HG03103 (cell line): ENCODE results near the gene HIPK2.

ENCODE experiments used
- ATAC-seq: cut with Tn5 transposase; IDR thresholded peaks from one replicate; pipeline ENCODE4 v1.9.1; 2021; ENCODE audit warnings: low read depth; ENCODE audit not compliant: unreplicated experiment

HIPK2 gene

DNA sequence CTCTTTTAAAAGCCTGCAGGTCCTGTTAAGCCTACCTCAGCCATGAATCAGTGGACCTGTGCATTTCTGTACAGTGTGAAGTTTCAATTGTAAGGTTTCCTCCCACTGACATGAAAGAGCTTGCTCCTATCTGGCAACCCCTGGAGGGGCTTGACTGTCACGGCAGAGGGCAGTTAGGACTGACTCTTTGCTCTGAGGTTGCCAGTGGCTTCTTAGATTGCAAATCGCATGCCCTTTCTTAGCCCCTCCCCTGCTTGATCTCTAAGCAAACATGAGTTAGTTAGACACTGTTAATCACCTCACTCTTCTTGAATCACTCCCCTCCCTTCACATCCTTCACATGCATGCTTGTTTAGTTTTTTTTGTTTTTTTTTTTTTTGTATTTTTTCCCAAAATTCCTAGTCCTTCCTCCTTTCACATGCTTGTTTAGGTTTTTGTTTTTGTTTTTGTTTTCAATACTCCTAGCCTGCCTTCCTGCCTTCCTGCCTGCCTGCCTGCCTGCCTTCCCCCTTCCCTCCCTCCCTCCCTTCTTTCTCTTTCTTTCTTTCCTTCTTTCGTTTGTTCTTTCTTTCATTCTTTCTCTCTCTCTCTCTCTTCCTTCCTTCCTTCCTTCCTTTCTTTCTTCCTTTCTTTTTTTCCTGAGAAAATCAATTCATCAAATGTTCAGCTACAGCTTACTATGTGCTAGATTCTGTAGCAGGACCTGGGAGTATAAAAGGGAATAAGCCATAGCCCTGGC, 6.0 kb upstream of the HIPK2 start:
- no peak for ATAC-seq

DNA sequence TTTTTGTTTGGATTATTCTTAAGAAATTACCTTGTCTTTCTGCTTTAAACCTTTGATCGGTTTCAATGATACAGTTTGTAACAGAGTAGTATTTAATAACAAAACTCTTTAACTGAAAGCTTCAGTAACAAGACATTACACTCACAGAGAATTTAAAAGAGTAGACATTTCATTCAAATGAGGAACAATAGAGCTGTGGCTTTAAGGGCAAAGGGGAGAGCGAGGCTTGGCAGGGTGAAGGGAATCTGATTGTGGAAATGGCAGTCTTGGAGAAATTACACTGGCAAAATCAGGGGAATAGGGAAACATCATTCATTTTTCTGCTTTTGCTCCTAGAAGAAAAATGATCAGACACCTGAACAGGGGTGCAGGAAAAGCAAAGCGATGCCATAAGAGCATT, 5.1 kb upstream of the HIPK2 start:
- no peak for ATAC-seq

DNA sequence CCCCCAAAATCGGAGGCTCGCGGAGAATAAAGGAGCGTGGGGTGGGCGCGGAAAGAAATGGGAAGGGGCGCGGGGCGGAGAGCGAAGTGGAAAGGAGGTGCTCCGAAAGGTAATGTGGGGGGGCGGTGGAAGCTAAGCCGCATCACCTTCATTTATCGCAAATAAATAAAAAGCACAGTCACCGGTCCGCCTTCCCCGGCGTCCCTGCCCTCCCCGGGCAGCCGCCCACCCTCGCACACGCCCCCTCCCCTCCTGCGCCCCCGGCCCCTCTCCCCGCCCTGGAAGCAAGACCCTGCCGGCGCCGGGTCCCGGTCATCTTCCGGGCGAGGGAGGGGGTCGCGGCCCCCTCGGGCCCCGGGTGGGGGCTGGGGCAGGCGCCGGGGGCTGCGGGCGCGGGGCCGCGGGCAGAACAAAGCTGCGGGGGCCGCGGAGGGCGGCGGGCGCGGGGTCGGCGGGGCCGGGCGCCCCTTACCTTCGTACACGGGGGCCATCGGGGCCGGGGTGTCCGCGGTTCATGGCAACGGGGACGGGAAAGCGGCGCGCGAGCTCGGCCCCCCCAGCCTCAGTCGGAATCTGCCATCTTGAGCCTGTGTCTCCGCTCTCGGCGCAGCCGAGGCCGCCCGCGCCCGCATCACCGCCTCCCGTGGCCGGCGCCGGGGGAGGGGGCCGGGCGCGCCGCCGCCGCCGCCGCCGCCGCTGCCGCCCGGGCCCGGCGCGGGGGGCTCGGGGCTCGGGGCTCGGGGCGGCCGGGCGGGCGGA, 486 bp downstream of the HIPK2 start:
- ATAC-seq = peak; percentile 8

DNA sequence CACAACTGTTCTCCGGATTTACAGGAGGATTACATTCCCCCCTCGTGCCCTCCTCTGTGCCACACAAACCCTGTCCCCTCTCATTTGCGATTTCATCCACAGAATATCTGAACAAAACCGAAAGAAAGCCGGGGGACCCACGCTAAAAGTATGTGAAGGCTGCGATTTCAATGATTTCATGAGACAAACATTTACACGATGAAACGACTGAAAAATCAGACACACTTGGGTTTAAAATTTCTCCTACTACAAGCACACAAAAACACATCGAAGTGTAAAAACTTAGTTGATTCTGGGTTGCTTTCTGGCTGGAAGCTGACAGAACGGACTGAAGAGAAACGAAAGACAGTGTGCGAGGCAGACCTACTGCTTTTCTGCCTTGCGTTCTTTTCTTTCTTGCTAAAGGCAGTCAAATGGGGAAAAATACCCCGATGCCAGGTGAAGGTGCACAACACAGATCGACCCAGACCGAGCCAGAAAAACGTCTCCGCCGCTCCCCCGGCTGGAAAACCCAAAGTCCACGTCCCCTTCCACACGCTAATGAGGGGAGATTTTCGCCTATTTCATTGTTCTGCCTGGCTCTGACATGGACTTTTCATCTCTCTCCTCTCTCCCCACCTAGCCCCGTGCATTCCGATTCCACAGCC, 1.2 kb downstream of the HIPK2 start:
- no peak for ATAC-seq

DNA sequence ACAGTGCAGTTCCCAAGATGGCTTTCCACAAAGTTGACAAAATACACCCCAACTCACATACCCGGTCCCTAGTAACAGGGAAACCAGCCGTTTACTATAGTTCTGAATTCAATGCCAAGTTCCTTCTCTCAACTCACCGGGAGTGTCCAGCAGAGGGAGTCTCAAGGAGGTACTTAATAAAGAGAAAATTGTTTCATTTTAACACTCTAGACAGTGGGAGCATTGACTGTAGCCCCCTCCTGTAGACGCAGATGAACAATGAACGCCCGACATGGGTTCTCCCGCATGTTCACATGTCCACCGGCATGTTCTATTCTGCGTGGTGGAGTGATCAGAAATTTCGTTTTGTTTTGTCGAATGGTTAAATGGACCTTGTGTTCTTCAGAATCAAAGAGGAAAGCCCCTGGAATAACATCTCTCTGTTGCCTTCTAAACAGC, 1.9 kb downstream of the HIPK2 start:
- no peak for ATAC-seq

DNA sequence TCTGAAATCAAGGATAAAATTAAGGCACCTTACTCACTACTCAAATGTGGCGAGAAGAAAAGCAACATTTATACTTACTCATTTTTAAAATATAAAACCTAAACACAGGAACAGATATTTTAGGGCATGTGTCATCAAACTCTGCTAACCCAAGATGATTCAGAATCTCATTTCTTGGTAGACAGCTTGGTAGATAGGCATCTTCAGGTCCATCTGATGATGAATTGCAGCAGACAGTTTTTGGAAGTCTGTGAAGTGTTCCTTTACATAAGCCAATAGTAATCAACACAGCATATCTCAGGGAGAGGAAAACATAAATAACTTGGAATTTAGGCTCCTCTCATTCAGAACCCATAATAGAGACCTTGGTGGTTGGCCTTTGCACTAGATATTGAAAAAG, 3.4 kb downstream of the HIPK2 start:
- no peak for ATAC-seq

DNA sequence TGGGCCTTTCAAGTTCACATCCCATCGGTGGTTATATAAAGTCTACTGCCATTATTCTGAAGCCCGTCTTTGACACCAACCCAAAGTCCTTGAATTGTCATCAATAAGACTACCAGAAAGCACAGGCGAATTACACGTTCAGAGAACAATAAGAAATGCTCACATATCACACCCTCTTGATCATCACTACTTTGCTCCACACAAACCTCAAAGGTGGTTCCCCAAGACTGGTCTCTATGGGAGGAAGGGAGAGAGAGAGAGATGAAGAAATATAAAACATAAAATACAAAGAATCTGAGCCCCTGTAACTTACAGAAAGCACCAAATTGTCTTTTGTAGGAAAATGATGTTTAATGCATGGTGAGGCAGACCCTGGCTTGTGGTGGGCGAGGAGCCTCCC, 4.4 kb downstream of the HIPK2 start:
- ATAC-seq = no peak

DNA sequence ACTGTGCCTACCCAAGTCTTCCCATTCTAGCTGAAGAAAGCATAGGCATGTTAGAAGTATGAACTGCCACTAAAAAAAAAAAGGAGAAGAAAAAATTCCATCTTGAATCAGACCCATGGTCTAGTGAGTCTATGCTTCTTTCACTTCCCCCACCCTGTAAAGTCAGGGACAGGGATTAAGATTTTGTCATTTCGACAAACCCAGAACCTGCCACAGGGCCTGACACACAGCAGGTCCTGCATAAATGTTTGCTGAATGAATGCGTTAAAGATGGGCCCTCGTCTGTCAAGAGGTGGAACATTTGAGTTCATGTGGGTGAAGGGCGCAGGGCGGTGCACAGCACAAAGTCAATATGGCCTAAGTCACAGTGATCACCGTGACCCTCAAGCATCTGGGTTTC, 4.9 kb downstream of the HIPK2 start:
- ATAC-seq = no peak

DNA sequence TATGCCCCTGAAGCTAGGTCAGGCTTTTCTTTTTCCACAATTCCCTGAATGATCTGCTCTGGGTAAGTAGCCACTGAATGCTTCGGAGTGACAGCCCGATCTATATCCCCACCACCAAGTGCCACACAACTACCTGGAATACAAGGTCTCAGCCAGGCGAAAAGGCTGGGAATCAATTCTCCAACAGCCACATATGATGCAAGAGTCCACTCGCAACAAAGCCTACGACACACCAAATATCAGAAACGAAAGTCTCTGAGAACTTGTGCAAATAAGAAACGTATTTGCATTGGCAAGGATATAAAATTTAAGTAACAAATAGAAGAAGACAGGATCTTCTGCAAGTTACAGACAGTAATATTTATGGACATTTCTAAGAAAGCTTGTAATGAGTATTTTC, 5.7 kb downstream of the HIPK2 start:
- ATAC-seq = no peak

DNA sequence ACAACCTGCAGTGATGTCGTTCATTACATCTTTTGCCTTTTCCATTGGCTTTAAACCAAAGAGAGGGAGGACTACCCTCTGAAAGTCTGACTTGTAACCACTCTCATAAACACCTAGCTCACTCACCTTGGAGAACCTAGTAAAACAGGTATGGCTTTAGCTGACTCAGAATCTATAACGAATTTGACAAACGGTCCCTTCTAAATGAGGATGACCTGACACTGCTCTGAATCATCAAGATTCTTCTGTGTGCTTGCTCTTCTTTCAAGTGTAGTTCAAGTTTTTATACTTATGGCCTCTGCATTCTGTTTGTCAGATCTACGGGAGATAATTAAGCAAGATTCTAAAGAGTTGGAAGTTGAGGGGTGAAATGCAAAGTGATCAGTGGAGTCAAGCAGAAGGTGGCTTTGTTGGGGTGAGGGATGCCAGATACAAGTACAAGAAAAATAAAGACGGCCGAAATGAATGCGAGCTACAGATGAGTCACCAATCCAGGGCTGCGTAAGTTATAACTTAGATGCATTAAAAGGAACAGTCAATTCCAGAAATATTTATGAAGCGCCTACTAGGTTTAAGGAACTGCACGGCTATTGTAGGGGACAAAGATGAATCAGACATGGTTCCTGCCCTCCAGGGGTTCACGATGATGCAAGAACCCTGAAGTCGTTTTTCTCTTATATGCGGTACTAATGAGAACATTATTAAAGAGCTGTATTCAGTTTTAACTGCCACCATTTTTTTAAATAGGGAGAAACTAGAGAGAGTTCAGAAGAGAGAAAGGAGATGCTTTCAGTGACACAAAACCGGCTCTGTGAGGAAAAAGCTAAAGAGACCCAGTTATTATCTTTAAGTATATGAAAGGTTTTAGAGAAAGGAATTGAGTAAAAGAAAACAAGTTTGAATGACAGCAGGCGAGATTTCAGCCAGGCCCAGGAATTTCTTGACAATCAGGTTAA, 6.5 kb downstream of the HIPK2 start:
- no peak for ATAC-seq

DNA sequence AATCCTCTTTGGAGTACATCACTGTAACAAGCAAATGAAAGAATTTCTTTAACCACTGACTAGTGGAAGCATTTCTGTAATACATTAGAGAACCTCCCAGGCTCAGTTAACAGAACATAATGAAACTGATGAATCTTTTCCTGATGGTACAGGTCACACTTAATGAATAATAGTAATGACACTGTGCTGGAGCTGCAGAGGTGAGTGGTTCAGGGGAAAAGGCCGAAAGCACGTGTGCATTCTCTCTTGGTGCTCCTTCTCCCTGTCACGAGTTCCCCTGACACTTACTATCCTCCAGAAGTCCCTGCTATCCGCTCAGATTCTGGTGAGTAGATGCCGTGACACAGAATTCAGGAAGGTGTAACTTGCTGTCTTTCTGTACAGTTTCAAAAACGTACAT, 8.0 kb downstream of the HIPK2 start:
- ATAC-seq = no peak

DNA sequence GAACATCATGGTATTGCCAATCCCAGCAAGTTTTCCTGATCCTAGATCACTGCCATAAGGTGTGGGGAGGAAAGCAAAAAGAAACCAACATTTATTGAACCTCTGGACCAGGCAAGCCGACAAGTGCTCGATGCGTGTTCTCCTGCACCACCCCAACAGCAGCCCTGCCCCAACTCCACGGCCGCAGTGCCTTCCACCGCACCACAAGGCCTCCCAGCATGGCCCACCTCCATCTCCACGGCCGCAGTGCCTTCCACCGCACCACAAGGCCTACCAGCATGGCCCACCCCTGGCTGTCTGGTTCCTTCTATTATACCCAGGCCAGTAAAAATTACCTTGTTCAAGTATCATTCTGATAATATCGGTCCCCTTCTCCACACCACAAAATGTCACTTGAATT, 8.7 kb downstream of the HIPK2 start:
- ATAC-seq = no peak

DNA sequence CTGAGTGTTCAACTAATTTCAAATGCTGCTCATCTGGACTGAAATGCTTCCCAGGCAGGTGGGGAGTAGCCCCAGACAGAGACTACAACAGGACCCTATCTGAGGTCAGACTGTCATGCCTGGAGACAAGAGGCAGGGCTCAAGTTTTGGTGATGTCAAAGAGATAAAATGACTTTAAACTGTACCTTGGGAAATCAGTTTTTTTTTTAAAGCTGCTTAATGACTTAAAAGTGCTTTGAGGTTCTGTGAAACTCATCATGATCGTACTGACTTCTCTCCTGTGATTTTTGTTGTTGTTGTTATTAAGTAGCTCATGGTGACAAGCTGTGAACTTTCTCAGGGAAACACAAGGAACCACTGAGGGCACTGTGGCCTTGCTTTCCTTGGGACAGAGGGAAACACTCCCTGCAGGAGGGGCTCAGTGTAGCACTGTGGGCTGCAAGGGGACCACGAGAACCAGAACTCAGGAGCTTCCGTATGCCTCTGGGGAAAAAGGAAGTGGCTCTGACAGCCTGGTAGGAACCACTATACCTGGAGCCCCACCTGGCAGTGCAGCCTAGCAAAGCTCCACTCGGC, 9.5 kb downstream of the HIPK2 start:
- no peak for ATAC-seq

DNA sequence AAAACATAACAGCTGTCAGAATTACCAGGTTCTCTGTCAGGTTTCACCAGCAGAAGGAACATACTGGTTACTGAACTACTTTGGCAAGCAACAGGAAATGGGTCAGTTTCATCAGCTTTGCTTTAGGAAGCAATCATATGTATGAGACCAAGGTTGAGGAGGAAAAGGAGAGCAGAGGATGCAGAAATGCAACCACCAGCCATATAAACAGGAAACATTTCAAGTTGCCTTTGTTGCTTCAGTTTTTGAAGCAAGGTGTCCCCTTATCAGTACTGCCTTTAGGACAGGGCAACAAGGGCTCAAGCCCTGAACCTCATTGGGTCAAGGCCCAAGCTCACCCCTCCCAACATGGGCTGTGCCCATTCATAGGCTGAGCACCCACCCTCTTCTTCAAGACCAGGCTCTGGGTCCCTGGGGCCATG, 10.2 kb downstream of the HIPK2 start:
- ATAC-seq = peak; percentile 80

DNA sequence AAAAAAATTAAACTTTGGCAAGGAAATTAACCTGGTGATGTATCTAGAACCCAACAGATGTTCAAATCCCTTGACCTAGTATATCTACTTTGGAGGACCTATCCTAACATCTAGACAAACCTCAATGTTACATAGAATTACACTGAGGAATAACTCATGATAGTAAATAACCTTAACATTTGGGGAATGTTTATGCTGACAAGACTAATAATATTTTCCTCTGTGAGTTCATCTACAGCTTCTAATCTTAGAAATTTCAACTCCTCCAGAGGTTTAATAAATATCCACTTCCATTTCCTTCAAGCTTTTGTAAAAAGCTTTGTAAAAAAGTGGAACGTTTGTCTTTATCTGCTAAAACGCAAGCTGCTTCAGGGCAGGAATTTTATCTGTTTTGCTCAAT, 12.7 kb downstream of the HIPK2 start:
- ATAC-seq = no peak

DNA sequence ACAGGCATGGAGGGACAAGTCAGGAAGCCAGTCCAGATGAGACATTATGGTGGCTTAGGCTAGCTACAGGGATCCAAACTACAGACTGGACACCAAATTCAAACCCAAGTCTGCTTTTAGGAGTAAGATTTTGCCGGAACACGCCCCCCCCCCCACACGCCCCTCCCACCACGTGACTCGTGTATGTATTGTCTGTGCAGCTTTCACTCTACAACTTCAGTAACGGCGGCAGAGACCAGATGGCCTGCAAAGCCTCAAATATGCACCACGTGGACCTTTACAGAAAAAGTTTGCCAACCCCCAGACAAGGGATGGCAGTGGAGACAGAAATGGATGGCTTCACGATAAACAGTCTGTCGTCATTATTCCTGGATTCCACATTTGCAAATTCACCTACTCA, 14.5 kb downstream of the HIPK2 start:
- ATAC-seq = no peak

DNA sequence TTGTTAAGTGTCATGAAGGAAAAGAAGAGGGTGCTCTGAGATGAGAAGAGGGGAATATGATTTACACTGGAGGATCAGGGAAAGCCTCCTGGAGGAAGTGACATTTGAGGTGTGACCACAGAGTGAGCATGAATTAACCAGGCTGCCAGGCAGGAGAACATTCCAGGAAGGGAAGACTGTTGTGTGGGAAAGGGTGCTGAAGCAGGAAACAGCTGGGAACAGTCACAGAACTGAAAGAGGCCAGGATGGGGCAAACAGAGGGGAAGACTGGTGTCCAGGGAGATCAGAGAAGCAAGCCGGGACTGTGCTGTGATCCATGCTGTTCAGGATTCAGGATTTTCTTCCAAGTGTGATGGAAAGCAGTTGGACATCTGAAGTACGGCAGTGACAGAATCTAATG, 14.9 kb downstream of the HIPK2 start:
- ATAC-seq = no peak

DNA sequence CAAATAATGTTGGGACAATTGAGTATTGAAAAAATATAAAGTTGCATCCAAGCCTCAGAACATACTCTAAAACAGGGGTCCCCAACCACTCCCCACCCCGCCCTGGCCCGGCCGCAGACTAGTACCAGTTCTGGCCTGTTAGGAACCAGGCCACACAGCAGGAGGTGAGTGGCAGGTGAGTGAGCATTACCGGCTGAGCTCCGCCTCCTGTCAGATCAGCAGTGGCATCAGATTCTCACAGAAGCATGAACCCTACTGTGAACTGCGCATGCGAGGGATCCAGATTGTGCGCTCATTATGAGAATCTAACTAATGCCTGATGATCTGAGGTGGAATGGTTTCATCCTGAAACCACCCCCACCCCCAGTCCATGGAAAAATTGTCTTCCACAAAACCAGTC, 19.4 kb downstream of the HIPK2 start:
- ATAC-seq = no peak

DNA sequence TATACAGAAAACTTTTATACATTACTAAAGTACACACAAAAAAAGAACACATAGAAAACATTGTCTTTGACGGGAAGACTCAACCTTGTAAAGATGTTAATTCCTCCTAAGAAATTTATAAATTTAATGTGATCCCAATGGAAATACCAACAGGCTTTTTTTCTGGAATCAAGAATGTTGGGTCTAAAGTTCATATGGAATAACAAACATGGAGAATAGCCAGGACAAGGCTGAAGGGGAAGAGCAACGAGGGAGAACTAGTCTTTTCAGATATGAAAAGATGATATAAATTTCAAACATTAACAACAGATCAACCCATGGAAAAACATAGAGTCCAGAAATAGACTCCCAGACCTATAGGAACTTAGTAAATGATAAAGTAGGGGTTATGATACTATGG, 19.8 kb downstream of the HIPK2 start:
- ATAC-seq = no peak

DNA sequence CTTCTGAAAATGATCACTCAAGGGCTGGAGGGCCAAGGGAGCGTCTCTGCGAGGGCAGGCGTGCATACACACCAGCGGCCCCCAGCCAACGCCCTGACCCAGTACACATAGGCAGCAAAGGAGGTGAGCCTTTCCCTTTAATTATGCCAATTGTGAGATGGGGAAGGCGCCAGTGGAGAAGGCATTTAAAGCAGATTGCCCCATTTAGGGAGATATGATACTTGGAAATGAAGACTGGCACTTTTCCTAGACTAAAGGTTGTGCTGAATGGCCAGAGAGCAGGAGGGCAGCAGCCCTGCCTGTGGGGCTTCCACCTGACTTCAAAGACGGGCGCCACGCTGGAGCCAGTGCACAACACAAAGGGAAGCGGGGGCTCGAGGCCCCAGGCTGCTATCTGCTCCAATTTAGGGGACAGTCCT, 24.1 kb downstream of the HIPK2 start:
- ATAC-seq = no peak
